Stimulated activated CD8-positive, alpha-beta memory T cell treated with anti-CD3 and anti-CD28 coated beads, Interleukin-12 subunit alpha, Interleukin-12 subunit beta, amount 100 ng/mL, for 24 hours (primary cell): ENCODE data around the gene SPRTN.

ENCODE experiments used
- DNase-seq: peaks from one replicate; pipeline ENCODE4 v3.0.0-alpha.2; 2020; ENCODE audit errors: extremely low read depth

The SPRTN gene

GRCh38 chr1:231338270-231339128, at the start of gene SPRTN:
Gene SPRTN, plus strand, starts transcription at chr1:231338293. Its CDS starts 91 bp downstream, at chr1:231338384.
- no peak for DNase-seq

DNA sequence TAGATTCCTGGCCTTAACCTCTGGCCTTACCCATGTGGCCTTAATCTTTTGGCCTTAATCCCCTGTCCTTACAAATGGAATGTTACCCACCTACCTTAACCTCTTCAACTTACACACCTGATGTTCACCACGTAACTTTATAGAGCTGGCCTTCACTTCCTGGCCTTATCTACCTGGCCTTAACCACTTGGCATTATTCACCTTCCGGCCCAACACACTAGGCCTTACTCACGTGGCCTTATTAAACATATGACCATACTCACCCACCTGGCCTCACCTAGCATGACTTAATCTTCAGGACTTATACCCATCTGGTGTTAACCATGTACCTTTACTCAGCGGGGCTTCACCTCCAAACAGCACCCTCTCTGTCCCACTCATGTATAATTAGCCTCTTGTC, 42.2 kb upstream of the SPRTN start:
- no peak for DNase-seq

GRCh38 chr1:231301990-231302389, 36.1 kb upstream of the SPRTN start:
- no peak for DNase-seq

DNA sequence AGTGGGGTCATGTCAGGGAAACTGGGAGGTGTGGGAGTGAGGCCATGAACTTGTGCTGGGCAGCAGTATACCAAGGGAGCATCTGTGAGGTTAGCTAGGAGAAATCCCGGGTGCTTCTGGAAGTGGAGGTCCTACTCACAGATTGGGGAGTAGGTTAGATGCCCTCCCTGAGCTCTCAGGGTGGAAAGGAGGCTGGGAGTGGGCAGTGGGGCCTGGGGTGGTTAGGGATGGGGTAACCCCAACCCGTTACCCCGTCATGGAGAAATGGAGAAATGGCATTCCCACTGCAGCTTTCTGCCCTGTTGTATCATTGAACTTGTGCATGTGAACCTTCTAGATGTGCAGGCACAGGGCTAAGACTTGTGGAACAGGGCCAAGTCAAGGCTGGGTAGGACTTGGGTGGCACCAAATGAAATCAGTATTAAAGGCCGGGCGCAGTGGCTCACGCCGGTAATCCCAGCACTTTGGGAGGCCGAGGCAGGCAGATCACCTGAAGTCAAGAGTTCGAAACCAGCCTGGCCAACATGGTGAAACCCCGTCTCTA, 27.6 kb upstream of the SPRTN start:
- no peak for DNase-seq

DNA sequence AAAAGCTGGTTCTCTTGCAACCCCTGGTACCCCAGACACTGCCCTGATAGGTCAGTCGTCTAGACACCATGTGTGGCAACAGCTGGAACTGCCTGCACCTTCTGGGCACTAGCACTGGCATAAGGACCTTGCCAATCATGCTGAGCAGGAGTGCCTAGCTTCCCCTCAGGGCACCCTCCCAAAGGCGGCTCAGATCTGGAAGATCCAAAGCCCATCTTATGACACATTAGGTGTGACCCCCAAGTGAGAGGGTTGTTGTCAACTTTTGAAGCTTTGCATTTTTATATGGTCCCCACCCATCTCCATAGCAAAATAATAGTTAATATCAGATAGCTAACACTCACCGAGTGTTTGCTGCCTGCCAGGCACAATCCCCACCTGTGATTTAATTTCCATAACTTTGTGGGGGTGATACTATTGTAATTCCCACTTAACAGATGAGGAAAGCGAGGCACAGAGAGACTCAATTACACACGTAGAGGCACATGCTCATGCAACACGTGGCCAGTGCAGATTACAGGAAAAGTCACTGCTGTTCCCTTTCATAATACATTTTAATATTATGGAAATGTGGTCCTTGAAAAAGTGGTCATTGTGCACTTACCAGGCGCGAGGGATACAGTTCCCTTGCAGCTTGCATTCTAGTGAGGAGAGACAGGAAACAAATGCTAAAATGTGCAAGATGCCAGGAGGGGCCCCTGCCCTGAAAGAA, 26.2 kb upstream of the SPRTN start:
- DNase-seq = no peak

GRCh38 chr1:231312432-231312788, 25.7 kb upstream of the SPRTN start:
- no peak for DNase-seq

GRCh38 chr1:231313661-231314060, 24.4 kb upstream of the SPRTN start:
- DNase-seq = no peak

- DNase-seq = no peak
Measured at GRCh38 chr1:231315887-231316286, 22.2 kb upstream of the SPRTN start.

DNA sequence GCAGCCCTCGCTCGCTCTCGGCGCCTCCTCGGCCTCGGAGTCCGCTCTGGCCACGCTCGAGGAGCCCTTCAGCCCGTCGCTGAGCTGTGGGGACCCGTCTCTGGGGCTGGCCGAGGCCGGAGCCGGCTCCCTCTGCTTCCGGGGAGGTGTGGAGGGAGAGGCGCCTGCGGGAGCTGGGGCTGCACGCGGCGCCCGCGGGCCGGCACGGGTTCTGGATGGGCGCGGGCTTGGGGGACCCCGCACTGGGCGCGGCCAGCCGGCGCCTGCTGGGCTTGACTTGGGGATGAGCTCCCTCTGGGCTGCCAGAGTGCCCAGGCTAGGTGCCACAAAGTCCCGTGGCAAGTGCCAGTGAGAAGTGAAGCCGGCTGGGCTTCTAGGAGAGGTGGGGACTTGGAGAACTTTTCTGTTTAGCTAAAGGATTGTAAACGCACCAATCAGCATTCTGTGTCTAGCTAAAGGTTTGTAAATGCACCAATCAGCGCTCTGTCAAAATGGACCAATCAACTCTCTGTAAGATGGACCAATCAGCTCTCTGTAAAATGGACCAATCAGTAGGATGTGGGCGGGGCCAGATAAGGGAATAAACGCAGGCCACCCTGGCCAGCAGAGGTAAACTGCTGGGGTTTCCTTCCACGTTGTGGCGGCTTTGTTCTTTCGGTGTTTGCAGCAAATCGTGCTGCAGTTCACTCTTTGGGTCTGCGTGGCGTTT, 20.6 kb upstream of the SPRTN start:
- DNase-seq = no peak

DNA sequence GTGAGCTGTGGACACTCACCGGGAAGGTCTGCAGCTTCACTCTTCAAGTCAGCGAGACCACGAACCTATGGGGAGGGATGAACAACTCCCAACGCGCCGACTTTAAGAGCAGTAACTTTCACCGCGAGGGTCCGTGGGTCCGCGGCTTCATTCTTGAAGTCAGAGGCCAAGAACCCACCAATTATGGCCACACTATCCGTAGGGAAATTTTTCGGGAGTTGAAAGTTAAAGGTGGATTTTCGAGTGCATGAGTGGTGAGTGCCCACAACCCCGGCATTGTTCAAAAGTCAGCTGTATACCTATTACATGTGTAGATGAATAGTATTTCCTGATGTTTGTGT, 20.1 kb upstream of the SPRTN start:
- DNase-seq = no peak

DNA sequence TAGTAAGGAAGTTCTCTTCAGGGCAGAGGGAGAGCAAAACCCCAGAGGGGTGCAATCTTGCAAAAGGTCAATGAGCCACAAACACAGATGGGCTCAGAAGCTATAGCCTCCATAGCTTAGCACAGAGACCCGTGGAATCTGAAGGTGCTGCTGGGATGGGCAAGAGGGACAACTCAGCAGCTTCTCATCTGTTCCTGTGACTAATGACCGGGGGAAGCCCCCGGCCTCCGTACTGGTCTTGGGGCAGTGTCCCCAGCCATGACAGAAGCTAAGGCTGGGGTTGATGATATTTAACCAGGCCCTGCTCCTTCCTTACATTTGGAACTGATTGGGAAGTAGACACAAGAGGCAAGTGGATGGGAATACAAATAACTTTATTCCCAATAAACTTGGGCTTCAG, 19.5 kb upstream of the SPRTN start:
- DNase-seq = no peak

GRCh38 chr1:231319080-231319479, 19.0 kb upstream of the SPRTN start:
- no peak for DNase-seq

GRCh38 chr1:231322880-231323530, 15.1 kb upstream of the SPRTN start:
- DNase-seq = no peak

DNA sequence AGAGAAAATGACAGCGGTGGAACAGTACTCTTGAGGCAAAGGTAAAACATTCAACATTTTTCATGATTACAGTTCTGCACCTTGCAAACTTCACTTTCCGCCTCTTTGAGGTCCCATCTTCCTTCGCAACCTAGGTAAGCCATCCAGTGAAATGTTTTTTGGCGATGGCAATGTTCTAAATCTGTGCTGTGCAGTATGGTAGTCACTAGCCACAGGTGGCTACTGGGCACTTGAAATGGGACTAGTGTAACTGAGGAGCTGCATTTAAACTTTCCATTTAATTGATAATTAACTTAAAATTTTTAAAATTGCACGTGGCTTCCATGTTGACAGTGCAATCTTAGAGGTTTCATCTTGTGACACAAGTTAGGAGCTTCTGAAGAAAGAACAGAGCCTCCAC, 13.4 kb upstream of the SPRTN start:
- DNase-seq = no peak

- no peak for DNase-seq
Measured at GRCh38 chr1:231326248-231326647, 11.8 kb upstream of the SPRTN start.

DNA sequence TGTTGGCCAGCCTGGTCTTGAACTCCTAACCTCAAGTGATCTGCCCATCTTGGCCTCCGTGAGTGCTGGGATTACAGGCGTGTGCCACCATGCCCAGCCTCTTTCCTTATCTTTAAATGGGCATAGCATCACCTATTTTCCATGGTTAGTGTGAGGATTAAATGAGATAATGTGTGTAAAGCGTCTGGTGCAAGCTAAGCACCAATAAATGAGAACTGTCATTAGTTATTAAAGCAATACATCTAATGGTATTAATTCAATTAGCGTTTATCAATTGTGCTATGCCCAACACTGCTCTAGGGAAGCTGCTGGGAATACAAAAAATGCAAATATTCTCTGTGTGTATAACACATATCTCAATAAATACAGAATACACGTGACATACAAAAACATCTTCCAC, 10.5 kb upstream of the SPRTN start:
- no peak for DNase-seq

DNA sequence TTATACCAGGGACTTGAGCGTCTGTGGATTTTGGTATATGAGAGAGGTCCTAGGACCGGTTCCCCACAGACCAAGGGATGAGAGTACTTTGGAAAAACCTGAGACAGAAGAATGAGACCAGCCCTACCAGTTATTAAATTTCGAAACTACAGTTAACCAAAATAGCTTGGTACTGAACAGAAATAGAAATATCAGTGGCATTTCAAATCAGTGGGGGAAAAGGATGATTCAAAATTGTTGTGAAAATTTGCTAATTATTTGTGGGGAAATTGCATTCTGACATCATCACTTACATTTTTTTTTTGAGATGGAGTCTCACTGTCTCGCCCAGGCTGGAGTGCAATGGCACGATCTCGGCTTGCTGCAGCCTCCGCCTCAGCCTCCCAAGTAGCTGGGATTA, 8.6 kb upstream of the SPRTN start:
- no peak for DNase-seq

GRCh38 chr1:231332761-231333160, 5.3 kb upstream of the SPRTN start:
- no peak for DNase-seq

DNA sequence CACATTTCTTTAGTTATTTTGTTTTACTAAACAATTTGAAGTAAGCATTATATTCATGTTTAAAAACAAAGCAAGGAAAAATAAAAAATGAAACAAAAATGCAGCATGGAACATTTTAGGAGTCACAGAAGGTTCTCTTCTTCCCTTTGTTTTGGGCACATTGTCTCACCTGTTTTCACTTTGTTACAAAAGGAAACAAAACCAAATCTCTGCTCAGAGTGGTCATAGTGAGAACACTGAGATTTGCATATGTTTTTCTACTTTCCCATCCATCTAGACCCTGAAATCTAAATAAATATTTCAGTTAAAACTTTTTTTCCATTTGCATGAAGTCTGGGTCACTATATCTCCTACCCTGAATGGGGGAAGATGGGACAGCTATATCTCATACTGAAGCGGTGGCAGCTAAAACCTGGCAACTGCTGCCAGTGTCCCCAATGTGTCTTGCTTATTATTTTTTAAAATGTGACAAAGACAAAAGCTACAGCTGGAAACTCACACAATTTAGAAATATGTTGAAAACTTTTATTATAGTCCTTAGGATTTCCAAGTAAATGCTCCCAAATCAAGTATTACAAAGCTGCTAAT, 3.9 kb upstream of the SPRTN start:
- no peak for DNase-seq

DNA sequence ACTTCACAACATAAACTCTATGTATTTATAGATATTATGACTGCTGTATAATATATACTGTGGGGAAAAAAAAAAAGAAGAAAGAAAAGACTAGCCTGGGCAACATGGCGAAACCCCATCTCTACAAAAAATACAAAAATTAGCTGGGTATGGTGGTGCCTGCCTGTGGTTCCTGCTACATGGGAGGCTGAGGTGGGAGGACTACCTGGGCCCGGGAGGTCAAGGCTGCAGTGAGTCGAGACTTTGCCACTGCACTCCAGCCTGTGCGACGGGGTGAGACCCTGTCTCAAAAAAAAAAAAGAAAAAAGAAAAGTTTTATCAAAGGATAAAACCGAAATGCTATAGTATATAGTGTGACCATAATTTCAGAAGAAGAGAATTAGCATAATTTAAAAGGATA, 3.1 kb upstream of the SPRTN start:
- no peak for DNase-seq
